ENCODE results near the gene ZNF277.

DNA sequence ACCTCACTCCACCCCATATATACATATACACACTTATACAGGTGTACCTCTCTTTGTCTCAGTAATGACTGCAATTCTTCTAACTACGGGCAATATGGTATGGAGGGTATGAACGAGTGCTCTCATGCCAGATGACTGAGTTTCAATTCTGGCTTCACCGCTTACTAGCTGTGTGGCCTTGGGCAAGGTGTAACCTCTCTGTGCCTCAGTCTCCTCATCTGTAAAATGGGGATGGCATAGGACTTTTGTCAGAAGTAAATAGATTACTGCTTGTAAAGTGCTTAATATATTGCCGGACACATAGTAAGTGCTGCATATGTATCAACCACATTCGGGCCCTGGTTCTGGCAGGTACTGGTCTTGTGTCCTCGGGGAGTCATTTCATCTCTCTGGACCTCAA, 183.7 kb downstream of the ZNF277 start:
- no peak for TF ChIP-seq POLR2A (IDR thresholded peaks at IDR 0.05)
- TF ChIP-seq CTCF (IDR thresholded peaks at IDR 0.05) = no peak
